K562 (cell line): ENCODE data around the gene TCF25. TPM values are rescaled to one million over a fixed set of nuclear protein-coding genes. Genes with fewer than 3 reads are reported as not detected.
A peak's percentile ranks its signal among the peaks of the same experiment; 100 is the strongest.

Source experiments
- BCL6 ChIP-seq: fragments of 250-450 bp; sonication (Bioruptor Pico); IDR thresholded peaks from 2 replicates; pipeline ENCODE4 v1.4.0; 2020
- HMGN3 ChIP-seq: IDR thresholded peaks from 2 replicates; pipeline ENCODE4 v1.6.1; 2011; ENCODE audit warnings: borderline replicate concordance, low read depth, mild to moderate bottlenecking, mixed read lengths, low read length; ENCODE audit not compliant: insufficient read length; ENCODE audit errors: extremely low read depth
- NFE2 ChIP-seq: IDR thresholded peaks from 2 replicates; pipeline ENCODE4 v1.6.1; 2014; ENCODE audit warnings: antibody characterized with exemption, low read depth
- RAD51 ChIP-seq: fragments of 450-650 bp; IDR thresholded peaks from 2 replicates; pipeline ENCODE4 v1.7.1; 2016; ENCODE audit warnings: low read depth, mild to moderate bottlenecking, borderline replicate concordance
- RBM14 ChIP-seq: fragments of 200-400 bp; formaldehyde crosslinking; IDR thresholded peaks from 2 replicates; pipeline ENCODE4 v1.6.1; 2018; ENCODE audit warnings: low read depth, mild to moderate bottlenecking, low read length, moderate library complexity, borderline replicate concordance; ENCODE audit not compliant: insufficient read depth
- RNF219 ChIP-seq: fragments of 250-450 bp; sonication (Bioruptor Pico); IDR thresholded peaks from 2 replicates; pipeline ENCODE4 v1.5.0; 2022; ENCODE audit warnings: mild to moderate bottlenecking
- SMAD4 ChIP-seq: fragments of 250-450 bp; sonication (Bioruptor Pico); conservative IDR thresholded peaks from 2 replicates; pipeline ENCODE4 v1.8.0; 2021; ENCODE audit warnings: inconsistent platforms, mild to moderate bottlenecking, moderate library complexity
- TSHZ1 ChIP-seq: fragments of 250-450 bp; sonication (Bioruptor Pico); IDR thresholded peaks from 2 replicates; pipeline ENCODE4 v1.4.0; 2020; ENCODE audit warnings: mild to moderate bottlenecking, moderate library complexity
- ZBTB7A ChIP-seq: IDR thresholded peaks from 2 replicates; pipeline ENCODE4 v1.6.1; 2011; ENCODE audit warnings: low read depth, mild to moderate bottlenecking, low read length, moderate library complexity, borderline replicate concordance; ENCODE audit not compliant: control insufficient read depth
- ZNF23 ChIP-seq: fragments of 250-450 bp; sonication (Bioruptor Pico); IDR thresholded peaks from 2 replicates; pipeline ENCODE4 v1.4.0; 2020; ENCODE audit warnings: mild to moderate bottlenecking
- polyA plus RNA-seq, 8 experiments: library from polyadenylated mRNA; depleted of rRNA in 4 of 8; stranded (reverse) in 5 of 8; unstranded in 3 of 8; fragments of >200 nt; fragmentation: Nextera tagmentation in 2 of 8; fragmentation: Illumina TruSeq in 1 of 8; extraction: Ambion mirVana in 2 of 8; extraction: Trizol in 1 of 8; gene quantifications; 2 replicates each; pipeline versions ENCODE4 v1.2.1 to v1.2.3, GENCODE V29; 2011 to 2014; ENCODE audit warnings: inconsistent platforms in 1 of 8, missing spikeins in 1 of 8
- total RNA-seq, 7 experiments: library from RNA; depleted of rRNA in 6 of 7; stranded (reverse); fragments of >200 nt in 6 of 7; fragmentation: Illumina TruSeq in 2 of 7; extraction: Trizol in 2 of 7; gene quantifications; 2 replicates each; pipeline versions ENCODE4 v1.2.1 to v1.2.3, GENCODE V29; 2011 to 2021; ENCODE audit warnings: low replicate concordance in 1 of 7
- TF ChIP-seq, protein P1 (sequence below): fragments of 250-450 bp; sonication (Bioruptor Pico); IDR thresholded peaks from 2 replicates; pipeline ENCODE4 v1.4.0; 2020; ENCODE audit warnings: mild to moderate bottlenecking, moderate library complexity
- TF ChIP-seq, protein P2 (sequence below): fragments of 450-650 bp; IDR thresholded peaks from 2 replicates; pipeline ENCODE4 v1.6.1; 2017; ENCODE audit warnings: antibody characterized with exemption, mild to moderate bottlenecking
- TF ChIP-seq, protein P3 (sequence below): fragments of 250-450 bp; sonication (Bioruptor Pico); IDR thresholded peaks from 2 replicates; pipeline ENCODE4 v1.4.0; 2020

Gene TCF25
- total and polyA plus RNA-seq, 9 of the 15 experiments (the other 6 are each of a cell fraction or from before 2014, with no cell fraction given): 9.0 to 154 (median 83.8) TPM

DNA sequence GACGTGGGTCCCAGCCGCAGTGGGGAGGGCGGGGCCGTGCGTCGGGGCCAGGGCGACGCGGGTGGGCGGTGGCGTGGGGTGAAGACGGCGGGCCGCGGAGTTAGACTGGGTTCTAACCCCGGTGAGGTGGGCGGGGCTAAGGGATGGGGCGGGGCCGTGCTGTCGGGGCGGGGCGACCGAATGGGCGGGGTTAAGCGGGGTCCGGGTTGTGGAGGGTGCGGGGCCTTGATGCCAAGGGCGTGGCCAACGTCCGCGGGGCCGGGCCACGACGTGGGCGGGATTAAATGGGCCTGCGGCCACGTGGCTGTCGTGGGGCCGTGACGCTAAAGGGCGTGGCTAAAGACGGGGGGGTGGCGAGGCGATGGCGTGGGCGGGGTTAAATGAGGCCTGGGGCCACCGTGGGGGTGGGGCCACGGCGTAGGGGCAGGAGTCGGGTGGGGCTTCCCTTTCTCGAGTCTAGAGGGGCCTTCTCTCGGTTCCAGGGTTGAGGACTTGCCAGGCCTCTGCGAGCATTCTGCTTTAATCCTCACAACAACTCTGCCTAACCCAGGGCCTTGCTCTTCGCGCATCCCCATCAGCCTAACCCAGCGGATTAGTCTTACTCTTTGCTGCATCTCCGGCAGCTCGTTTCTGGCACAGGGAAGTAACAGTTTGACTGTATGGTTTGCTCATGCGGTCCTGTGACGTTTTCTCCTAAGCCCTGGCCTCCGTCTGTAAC is 739 bp downstream of the TCF25 start (continued):
- TF ChIP-seq, protein P1, sequence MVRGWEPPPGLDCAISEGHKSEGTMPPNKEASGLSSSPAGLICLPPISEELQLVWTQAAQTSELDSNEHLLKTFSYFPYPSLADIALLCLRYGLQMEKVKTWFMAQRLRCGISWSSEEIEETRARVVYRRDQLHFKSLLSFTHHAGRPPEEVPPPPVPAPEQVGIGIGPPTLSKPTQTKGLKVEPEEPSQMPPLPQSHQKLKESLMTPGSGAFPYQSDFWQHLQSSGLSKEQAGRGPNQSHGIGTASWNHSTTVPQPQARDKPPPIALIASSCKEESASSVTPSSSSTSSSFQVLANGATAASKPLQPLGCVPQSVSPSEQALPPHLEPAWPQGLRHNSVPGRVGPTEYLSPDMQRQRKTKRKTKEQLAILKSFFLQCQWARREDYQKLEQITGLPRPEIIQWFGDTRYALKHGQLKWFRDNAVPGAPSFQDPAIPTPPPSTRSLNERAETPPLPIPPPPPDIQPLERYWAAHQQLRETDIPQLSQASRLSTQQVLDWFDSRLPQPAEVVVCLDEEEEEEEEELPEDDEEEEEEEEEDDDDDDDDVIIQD (CRISPR knock-in tag): no peak
- TF ChIP-seq SMAD4 (CRISPR knock-in tag) (no peak), RBM14 (no peak), HMGN3 (peak; percentile 71), RAD51 (peak; percentile 82), ZNF23 (CRISPR knock-in tag) (no peak), NFE2 (no peak), RNF219 (CRISPR knock-in tag) (no peak), ZBTB7A (peak; percentile 31; the same call in 1 of the 2 replicates), TSHZ1 (CRISPR knock-in tag) (no peak), BCL6 (CRISPR knock-in tag) (no peak)
- TF ChIP-seq, protein P2, sequence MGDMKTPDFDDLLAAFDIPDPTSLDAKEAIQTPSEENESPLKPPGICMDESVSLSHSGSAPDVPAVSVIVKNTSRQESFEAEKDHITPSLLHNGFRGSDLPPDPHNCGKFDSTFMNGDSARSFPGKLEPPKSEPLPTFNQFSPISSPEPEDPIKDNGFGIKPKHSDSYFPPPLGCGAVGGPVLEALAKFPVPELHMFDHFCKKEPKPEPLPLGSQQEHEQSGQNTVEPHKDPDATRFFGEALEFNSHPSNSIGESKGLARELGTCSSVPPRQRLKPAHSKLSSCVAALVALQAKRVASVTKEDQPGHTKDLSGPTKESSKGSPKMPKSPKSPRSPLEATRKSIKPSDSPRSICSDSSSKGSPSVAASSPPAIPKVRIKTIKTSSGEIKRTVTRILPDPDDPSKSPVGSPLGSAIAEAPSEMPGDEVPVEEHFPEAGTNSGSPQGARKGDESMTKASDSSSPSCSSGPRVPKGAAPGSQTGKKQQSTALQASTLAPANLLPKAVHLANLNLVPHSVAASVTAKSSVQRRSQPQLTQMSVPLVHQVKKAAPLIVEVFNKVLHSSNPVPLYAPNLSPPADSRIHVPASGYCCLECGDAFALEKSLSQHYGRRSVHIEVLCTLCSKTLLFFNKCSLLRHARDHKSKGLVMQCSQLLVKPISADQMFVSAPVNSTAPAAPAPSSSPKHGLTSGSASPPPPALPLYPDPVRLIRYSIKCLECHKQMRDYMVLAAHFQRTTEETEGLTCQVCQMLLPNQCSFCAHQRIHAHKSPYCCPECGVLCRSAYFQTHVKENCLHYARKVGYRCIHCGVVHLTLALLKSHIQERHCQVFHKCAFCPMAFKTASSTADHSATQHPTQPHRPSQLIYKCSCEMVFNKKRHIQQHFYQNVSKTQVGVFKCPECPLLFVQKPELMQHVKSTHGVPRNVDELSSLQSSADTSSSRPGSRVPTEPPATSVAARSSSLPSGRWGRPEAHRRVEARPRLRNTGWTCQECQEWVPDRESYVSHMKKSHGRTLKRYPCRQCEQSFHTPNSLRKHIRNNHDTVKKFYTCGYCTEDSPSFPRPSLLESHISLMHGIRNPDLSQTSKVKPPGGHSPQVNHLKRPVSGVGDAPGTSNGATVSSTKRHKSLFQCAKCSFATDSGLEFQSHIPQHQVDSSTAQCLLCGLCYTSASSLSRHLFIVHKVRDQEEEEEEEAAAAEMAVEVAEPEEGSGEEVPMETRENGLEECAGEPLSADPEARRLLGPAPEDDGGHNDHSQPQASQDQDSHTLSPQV: no peak
- TF ChIP-seq, protein P3, sequence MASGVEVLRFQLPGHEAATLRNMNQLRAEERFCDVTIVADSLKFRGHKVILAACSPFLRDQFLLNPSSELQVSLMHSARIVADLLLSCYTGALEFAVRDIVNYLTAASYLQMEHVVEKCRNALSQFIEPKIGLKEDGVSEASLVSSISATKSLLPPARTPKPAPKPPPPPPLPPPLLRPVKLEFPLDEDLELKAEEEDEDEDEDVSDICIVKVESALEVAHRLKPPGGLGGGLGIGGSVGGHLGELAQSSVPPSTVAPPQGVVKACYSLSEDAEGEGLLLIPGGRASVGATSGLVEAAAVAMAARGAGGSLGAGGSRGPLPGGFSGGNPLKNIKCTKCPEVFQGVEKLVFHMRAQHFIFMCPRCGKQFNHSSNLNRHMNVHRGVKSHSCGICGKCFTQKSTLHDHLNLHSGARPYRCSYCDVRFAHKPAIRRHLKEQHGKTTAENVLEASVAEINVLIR: no peak
